Adrenal gland (tissue), 5 donors: ENCODE measurements around the gene LLGL1.

ENCODE experiments used
- CTCF ChIP-seq, 6 experiments: fragments of 450-650 bp in 4 of 6; fragments of 200-600 bp in 2 of 6; sonication (generic) in 1 of 6; IDR thresholded peaks; 1 replicate in 5 of 6; 2 replicates in 1 of 6; pipeline versions ENCODE4 v1.5.1 to v1.8.0; 2016 to 2021; ENCODE audit warnings: antibody characterized with exemption in 6 of 6, mild to moderate bottlenecking in 2 of 6, moderate library complexity in 1 of 6
- POLR2A ChIP-seq, 2 donors: fragments of 450-650 bp; IDR thresholded peaks; one replicate each; pipeline ENCODE4 v1.6.1; 2017; ENCODE audit warnings: antibody characterized with exemption in 2 of 2, mild to moderate bottlenecking in 2 of 2, moderate library complexity in 1 of 2
- donor health status: DM: no; HTN: no; CAD: no.

- TF ChIP-seq POLR2A (IDR thresholded peaks at IDR 0.05) (no peak), CTCF (IDR thresholded peaks at IDR 0.05) (no peak)
Observed at GRCh38 chr17:18253947-18254821, 28.7 kb downstream of the LLGL1 start.
